ENCODE results near the gene TSPAN32.
"Not testable (repeated sequence)": the region's sequence is repeated elsewhere in the genome, so short reads cannot be mapped to it uniquely, and the experiment has no call there.

The TSPAN32 gene

DNA sequence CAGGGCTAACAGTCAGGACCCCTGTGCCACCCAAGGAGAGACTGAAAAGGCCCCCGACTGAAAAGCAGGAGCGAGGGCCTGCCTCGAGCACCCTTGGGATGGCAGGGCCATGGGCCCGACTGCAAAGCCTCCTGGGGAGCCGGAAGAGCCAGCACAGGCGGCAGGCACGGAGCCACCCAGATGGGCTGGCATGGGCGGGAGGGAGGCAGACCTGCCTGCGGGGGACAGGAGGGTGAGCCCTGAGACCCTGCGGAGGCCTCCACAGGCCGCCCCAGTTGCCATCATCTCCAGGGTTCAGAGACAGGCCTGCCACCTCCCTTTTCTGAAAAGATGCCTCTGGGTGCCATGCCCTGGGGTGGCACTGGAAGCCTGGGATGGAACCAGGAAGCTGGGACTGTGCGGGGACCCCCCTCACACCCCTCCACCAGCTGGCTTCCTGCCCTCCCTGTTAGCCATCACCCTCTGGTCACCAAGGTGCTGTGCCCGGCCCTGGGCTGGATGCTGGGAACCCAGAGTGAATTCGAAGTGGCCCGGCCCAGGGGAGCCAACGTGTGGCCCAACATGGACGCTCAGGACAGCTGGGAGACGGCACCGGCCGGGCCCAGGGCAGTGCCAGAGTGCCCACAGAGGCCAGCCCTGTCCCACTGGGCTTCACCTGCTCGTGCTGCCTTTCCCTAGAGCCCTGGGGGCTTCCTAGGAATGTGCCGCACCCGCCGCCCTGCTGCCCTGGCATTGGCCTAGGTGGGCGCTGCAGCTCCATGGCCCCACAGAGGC lies 13.8 kb downstream of the TSPAN32 start:
- no peak for DNase-seq (ENCODE audit: low read depth in 3 of 3)

DNA sequence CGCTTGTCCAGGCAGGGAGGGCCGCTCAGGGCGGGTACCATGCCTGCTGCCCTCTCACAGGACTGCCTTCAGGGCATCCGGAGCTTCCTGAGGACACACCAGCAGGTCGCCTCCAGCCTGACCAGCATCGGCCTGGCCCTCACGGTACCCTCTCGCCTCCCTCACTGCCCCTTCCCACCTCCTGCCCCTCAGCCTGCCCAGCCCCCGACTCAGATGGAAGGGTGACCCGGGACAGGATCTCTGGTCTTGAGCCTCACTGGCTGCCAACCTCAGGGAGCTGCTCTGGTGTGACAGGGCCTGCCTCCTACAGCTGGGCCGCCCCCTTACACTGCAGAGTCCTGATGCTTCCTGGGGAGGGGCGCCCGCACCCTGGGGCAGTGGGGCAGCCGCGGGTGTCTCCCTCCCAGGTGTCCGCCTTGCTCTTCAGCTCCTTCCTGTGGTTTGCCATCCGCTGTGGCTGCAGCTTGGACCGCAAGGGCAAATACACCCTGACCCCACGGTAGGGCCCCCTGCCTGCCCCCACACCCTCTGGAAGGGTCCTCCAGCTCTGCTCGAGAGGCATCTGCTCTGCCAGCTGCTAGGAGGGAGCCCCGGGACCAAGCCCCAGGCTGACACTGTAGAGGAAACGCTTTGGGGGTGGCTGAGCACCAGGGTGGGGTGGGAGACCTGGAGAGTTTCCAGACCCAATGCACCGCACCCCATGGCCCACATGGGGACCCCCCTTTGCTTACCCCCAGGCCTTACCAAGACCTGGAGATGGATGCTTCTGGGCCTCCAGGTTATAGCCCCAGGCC lies 14.6 kb downstream of the TSPAN32 start:
- no peak for DNase-seq (ENCODE audit: low read depth in 3 of 3)

DNA sequence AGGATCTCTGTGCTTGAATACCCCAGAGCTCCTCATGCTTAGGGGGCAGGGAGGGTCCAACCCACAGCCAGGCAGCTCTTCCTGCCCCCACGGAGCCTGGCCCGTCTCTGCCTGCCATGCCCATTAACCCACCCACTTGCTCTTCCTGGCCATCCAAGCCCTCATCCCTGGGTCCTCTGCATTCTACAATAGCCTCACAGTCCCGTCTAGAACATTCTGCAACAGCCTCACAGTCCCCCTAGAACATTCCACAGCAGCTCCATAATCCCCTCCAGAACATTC lies 15.1 kb downstream of the TSPAN32 start:
- no peak for DNase-seq (ENCODE audit: low read depth in 3 of 3)

DNA sequence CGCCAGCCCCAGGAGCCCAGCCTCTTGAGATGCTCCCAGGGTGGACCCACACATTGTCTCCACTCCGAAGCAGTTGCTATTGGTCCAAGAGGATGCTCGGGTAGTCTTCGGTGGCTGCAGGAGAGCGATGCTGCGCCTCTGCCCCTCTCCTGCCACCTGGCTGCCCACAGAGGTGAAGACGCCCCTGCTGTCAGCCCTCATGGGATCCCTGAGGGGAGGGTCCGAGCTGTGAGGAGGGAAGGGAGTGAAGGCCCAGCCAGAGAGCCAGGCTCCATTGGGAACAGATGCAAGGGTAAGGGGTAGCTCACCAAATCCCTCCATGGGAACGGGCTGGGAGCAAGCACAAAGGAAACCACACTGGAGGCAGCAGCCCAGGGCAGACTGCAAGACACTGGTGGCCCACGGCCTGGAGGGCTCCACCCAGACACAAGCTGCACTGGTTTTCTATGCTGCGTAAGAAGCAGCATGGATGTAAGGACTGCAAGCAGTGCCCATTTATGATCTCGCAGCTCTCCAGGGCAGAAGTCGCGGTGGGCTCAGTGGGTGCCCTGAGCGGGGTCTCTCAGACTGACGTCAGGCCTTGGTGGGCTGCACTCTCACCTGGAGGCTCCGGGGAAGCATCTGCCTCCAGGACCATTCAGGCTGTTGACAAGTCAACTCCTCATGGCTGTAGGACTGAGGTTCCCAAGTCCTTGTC lies 15.7 kb downstream of the TSPAN32 start:
- no peak for DNase-seq (ENCODE audit: low read depth in 3 of 3)

DNA sequence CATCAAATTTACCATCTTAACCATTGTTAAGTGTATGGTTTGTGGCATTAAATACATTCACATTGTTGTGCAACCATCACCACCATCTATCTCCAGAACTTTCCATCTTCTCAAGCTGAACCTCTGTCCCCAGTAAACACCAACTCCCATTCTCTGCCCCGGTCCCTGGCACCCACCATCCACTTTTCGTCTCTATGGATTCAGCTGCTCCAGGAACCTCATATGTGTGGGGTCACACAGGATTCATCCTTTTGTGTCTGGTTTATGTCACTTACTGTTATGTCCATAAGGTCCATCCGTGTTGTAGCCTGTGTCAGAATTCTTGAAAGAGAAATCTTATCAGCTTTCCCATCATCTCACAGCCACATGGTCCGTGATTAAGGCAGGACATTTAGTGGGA lies 16.3 kb downstream of the TSPAN32 start:
- DNase-seq (ENCODE audit: low read depth in 3 of 3): no peak

DNA sequence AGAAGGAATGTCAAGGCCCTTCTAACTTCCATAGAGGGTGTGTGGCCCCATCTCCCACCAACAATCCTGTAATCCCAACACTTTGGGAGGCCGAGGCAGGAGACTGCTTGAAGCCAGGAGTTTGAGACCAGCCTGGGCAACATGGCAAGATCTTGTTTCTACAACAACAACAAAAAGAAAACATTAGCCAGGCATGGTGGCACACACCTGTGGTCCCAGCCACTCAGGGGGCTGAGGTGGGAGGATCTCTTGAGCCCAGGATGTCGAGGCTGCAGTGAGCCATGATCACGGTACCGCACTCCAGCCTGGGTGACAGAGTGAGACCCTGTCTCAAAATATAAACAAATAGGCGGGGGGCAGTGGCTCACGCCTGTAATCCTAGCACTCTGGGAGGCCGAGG lies 16.9 kb downstream of the TSPAN32 start:
- no peak for DNase-seq (ENCODE audit: low read depth in 3 of 3)

DNA sequence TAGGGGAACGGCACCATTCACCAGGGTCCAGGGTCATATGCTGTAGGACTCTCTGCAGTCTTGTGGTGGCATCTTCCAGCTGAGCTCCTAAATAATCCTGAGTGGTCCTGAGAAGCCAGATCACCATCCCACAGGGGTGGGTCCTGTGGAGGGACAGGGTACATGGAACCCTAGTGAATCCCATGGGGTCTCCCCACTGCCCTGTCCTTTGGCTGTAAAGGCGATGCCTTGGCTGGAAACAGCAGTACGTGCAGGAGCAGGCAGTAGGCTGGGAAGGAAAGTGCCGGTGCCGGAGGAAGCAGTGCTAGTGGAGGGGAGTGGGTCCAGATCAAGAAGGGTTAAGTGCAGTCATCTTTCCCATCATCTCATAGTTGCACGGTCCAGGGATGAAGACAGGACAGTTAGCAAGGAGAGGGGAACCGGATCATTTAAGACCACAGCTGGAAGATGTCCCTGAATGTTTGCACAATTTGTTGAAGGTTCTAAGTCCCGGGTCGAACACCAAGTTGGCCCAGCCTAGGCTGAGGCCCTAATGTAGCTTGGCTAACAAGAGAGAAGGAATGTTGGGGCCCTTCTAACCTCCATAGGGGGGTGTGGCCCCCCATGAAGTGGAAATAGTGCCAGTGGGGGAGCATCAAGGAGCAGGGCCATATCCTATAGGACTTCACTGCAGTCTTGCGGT lies 18.1 kb downstream of the TSPAN32 start:
- no peak for DNase-seq (ENCODE audit: low read depth in 3 of 3)

DNA sequence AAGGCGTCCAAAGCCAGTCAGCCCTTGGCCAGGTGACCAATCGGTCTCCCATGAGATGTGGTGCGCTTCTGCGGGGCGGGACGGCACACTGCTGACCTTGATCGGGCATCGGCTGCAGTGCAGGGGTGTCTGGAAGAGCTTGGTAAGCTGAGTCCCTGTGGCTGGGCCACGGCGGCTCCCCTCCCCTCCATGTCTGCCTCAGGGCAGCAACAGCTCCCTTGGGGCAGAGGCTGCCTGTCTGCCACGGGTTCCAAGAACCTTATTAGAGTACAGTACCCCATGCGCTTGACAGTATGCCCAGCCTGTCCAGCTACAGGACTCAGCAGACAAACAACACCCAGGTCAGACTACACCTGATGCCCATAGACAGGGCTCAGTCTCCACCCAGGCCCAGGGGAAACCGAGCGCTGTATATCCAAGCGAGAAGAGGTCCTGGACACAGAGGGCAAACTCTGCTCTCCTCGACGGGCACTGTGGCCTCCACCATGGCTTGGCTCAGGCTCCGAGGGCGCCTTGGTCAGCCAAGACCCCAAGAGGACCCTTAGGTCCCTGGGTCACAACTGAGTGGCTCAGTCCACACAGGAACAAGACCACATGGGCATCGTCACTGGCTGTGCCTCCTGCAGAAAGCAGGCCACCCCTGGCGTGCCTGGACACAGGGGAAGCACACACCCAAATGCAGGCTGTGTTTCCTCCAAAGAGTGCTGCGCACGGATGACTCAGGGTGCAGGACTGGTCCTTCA lies 18.9 kb downstream of the TSPAN32 start:
- DNase-seq (ENCODE audit: low read depth in 3 of 3): no peak

DNA sequence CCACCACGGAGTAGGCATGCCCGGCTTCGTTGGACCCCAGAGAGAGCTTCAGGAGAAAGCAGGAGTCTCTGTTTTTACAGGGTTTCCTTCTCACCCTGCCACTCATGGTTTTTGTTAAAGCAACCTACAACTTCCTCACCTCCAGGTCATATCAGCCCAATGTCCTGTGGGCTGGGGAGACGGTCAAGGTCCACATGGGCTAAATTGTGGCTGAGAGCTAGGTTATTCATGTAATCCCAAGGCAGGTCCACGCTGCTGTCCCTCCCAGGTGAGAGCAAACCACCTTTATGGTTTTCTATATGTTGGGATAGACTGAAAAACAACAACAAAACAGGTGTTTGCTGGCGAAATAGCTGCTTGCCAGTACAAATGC lies 19.5 kb downstream of the TSPAN32 start:
- DNase-seq (ENCODE audit: low read depth in 3 of 3): no peak

DNA sequence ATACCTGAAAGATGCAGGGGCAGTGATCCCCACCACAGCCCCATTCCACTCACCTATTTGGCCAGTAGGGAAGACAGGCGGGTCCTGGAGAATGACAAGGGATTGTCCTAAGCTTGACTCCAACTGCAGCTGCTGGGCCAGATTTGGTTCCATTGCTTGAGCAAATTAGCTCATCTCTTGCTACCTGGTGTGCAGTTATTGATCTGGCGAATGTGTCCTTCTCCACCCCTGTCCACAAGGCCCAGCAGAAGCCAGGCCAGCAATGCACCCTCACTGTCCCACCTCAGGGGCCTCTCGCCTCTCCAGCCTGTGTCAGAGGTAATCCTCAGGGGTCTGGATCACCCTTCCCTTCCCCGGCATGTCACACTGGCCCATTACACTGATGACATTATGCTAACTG lies 23.3 kb downstream of the TSPAN32 start:
- DNase-seq (ENCODE audit: low read depth in 3 of 3): no peak

DNA sequence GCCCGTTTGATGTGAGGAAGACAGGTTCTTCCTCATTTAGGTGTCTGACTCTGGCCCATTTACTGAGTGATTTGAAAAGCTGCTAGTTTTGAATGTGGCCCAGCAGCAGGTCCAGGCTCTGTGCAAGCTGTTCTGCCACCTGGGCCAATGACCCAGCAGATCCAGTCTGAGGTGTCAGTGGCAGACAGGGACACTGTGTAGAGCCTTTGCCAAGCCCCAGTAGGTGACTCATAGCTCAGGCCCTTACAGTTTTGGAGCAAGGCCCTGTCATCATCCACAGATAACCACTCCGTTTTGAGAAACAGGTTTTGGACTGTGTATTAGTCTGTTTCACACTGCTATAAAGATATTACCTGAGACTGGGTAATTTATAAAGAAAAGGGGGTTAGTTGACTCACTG lies 23.9 kb downstream of the TSPAN32 start:
- no peak for DNase-seq (ENCODE audit: low read depth in 3 of 3)

DNA sequence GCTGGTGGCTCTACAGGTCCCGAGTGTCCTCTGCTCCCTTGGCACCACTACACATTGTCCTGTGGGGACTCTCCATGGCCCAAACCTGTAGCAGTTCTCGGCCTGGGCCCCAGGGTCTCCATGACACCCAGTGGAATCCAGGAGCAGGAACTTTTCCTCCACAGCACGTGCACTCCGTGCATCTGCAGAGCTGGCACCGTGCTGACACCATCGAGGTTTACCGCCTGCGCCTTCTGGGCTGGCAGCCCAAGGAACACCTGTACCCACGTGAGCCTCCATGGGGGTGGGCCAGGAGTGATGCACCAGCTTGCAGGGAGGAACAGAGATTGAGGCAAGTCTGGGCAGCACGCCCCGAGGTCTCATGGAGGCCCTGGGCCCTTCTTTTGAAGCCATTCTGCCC lies 25.2 kb downstream of the TSPAN32 start:
- DNase-seq (ENCODE audit: low read depth in 3 of 3): no peak

DNA sequence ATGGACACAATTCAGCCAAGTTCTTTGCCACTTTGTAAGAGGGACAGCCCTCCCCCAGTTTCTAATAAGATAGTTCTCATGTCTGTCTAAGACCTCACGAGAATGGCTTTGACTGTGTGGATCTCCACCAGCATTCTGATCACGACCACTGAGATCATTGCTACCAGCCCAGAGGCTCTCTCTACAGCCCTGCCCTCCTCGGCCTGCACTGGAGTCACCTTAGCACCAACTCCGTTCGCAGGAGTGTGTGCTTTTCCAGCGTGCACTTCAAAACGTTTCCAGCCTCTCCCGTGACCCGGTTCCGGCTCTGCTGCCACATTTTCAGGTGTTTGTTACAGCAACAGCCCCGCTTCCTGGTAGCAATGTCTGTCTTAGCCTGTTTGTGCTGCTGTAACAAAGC lies 26.2 kb downstream of the TSPAN32 start:
- no peak for DNase-seq (ENCODE audit: low read depth in 3 of 3)

DNA sequence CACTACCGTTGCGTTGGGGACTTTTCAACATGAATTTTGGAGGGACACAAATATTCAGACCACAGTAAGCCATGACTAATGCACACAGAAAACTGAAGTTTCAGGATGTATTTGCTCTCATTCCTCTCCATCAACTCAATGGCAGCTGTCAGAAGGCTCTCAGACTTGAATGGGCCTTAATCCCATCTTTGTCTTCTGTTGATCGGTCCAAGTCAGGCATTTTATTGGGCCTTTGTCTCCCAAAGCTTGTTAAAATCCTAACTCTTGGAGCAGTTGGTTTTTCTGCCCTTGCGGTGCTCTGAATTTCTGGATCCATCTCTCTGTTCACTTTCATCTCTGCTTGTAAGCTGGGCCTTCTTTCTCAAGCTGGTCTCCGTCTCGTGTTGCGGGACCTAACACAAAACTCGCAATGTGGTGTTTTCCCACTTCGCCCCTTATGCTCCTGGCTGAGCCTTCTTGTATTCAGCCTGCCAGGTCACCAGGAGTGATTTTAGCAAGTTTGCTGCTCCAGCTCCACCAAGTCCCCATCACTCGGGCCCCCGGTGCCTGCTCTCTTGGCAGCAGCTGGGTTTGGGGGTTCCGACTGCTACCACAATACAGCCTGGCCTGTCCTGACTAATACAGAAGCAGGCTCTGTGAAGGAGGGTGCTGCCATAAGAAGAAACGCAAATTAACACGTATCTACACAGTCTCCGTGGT lies 27.0 kb downstream of the TSPAN32 start:
- DNase-seq (ENCODE audit: low read depth in 3 of 3): no peak

DNA sequence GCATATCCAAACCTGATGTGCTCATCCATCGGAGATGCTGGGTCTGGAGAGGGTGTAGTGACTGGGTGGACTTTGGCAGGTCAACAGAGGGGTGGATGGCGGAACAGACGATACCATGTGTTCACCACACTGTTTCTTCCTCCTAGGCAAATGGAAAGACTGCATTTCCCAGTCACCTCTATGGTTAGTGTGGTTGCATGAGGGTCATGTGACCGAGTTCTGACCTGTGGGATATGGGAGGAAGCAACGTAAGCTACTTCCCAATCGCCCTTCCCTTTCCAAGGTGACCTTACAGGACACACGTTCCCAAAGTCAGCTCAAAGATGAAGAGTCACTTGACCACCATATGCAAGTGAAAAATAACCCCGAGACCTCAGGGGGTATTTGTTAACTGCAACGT lies 27.7 kb downstream of the TSPAN32 start:
- no peak for DNase-seq (ENCODE audit: low read depth in 3 of 3)

DNA sequence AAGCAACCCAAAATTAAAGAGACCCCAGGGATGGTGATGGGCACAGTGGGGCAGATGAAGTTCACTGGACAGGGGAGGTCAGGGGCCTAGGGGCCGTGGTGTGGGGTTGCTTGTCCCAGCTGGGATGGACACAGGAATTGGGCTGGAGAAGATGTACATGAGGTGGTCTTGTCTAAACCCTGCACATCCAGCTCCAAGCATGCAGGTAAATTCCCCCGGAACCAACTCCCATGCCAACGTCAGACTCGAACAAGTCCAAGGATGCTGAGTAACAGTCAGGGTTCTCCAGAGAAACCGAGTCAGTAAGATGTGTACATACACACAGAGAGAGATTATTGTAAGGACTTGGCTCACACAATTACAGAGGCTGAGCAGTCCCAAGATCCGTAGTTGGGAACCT lies 28.9 kb downstream of the TSPAN32 start:
- DNase-seq (ENCODE audit: low read depth in 3 of 3): no peak

DNA sequence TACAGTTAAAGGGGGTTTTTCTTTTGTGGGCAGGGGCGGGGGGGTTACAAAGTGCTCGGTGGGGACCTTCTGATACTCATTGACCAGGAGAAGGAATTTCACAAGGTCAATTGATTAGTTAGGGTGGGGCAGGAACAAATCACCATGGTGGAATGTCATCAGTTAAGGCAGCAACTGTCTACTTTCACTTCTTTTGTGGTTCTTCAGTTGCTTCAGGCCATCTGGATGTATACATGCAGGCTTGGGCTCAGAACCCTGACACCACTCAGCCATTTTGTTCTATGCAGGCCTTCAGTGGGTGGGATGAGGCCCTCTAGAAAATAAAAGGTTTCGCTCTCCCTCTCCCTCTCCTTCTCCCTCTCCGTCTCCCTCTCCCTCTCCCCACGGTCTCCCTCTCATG lies 29.6 kb downstream of the TSPAN32 start:
- DNase-seq (ENCODE audit: low read depth in 3 of 3): no peak

DNA sequence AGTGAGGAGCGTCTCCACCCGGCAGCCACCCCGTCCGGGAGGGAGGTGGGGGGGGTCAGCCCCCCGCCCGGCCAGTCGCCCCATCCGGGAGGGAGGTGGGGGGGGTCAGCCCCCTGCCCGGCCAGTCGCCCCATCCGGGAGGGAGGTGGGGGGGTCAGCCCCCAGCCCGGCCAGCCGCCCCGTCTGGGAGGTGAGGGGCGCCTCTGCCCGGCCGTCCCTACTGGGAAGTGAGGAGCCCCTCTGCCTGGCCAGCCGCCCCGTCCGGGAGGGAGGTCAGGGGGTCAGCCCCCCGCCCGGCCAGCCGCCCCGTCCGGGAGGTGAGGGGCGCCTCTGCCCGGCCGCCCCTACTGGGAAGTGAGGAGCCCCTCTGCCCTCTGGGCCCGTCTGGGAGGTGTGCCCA lies 30.8 kb downstream of the TSPAN32 start:
- DNase-seq (ENCODE audit: low read depth in 3 of 3): not testable (repeated sequence)

DNA sequence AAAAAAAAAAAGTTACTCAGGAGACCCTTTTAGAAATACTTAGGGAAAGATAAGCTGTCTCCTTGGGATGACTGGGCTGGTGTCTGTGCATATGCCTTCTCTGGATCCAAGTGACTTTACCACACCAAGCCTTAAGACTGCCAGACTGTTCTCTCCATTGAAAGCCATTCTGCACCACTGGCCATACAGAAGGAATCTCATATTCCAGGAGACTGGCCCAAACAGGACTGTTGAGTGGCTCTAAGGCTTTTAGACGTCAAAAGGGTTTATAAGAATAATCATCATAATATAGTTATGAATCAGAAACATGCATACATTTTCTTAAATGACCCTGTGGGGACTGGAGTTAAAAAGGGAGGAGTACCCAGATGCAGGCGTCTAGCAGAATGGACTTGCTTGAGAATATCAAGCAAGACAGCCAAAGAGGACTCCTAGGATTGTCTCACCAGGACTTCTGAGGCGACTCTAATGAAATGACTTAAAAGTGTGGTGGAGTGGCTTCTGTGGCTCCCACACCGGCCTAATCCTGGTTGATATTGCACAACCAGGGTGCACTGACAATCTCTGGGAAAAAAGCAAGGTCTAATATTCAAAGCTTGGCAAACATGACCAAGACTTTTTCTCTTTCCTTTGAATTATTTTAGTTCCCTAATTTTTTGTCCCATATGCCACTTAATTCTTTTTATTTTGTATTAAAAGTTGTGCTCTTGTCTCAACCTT lies 31.8 kb downstream of the TSPAN32 start:
- DNase-seq (ENCODE audit: low read depth in 3 of 3): not testable (repeated sequence)

DNA sequence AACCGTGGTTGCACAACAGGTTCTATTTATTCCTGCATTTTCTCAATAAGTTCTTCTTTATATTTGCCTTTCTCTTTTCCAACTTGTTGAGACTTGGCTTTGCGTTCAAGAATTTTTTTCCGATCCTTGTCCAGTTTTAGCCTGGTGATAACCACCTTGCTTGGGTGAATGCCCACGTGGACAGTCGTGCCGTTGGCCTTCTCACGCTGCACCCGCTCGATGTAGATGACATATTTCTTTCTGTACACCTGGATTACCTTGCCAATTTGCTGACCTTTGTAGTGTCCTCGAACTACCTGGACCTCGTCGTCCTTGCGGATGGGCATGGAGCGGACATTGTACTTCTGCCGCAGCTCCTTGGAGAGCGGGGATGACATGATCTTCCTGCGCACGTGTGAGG lies 33.5 kb downstream of the TSPAN32 start:
- not testable (repeated sequence) for DNase-seq (ENCODE audit: low read depth in 3 of 3)
